Kidney (tissue), 14 donors: ENCODE data around the gene CCK. TPM values are rescaled to one million over a fixed set of nuclear protein-coding genes. Genes with fewer than 3 reads are reported as not detected.

Source experiments
- DNase-seq, 5 donors: peaks; one replicate each; pipeline ENCODE4 v3.0.0-alpha.2; 2013 to 2020
- FAIRE-seq: peaks from 2 replicates; lab custom pipeline; 2012; peaks lifted over from hg19 to GRCh38; lab: Jason Lieb, UNC
- H3K27ac ChIP-seq, 2 donors: one replicate each; pipeline ENCODE4 v1.7.0; 2013; ENCODE audit warnings: low read depth in 2 of 2, low read length in 2 of 2, inconsistent platforms in 1 of 2
- H3K27me3 ChIP-seq: one replicate; pipeline ENCODE4 v1.7.1; 2013; ENCODE audit warnings: low read length, inconsistent platforms; ENCODE audit not compliant: control insufficient read depth, insufficient read depth
- H3K36me3 ChIP-seq, 3 donors: one replicate each; pipeline versions ENCODE4 v1.7.0 to v1.7.1; 2013; ENCODE audit warnings: low read length in 3 of 3, control low read depth in 1 of 3, inconsistent platforms in 1 of 3; ENCODE audit not compliant: insufficient read depth in 3 of 3, control insufficient read depth in 2 of 3
- H3K4me1 ChIP-seq, 3 donors: one replicate each; pipeline versions ENCODE4 v1.7.0 to v1.7.1; 2013; ENCODE audit warnings: low read length in 3 of 3, inconsistent platforms in 1 of 3, low read depth in 1 of 3; ENCODE audit not compliant: control insufficient read depth in 2 of 3, insufficient read depth in 2 of 3
- H3K4me3 ChIP-seq, 3 donors: one replicate each; pipeline versions ENCODE4 v1.7.0 to v1.8.1; 2013; ENCODE audit warnings: low read length in 3 of 3, control low read depth in 1 of 3, inconsistent platforms in 1 of 3
- H3K9ac ChIP-seq, 3 donors: one replicate each; pipeline versions ENCODE4 v1.7.0 to v1.7.1; 2013; ENCODE audit warnings: low read length in 3 of 3, control low read depth in 1 of 3, inconsistent platforms in 1 of 3
- H3K9me3 ChIP-seq, 3 donors: one replicate each; pipeline versions ENCODE4 v1.7.0 to v1.7.1; 2013; ENCODE audit warnings: low read length in 3 of 3, control low read depth in 1 of 3, inconsistent platforms in 1 of 3; ENCODE audit not compliant: control insufficient read depth in 2 of 3, insufficient read depth in 1 of 3
- CTCF ChIP-seq: IDR thresholded peaks from 3 replicates; pipeline ENCODE4 v1.5.1; 2012; ENCODE audit warnings: mild to moderate bottlenecking, moderate library complexity, borderline replicate concordance; ENCODE audit not compliant: insufficient read depth; ENCODE audit errors: extremely low read depth
- intact Hi-C: fragments of 100-400 bp; cut with DNase I; formaldehyde crosslinking; loops from one replicate; pipeline ENCODE4 v1.11.1; 2022
- polyA plus RNA-seq: library from polyadenylated mRNA; stranded (reverse); fragments of 350-450 nt; fragmentation: Illumina TruSeq; extraction: RNeasy Lipid Tissue Mini Kit (QIAGEN cat#74804); gene quantifications from one replicate; pipeline ENCODE4 v1.2.3, GENCODE V29; 2014; ENCODE audit warnings: low read depth, low replicate concordance; ENCODE audit not compliant: insufficient read depth
- total RNA-seq: library from RNA; stranded (reverse); fragmentation: NEBNext Ultra II Directional; extraction: Animal tissue kit (Norgen Biotek cat#: 25700); gene quantifications from one replicate; pipeline ENCODE4 v1.2.1, GENCODE V29; 2021
- donor health status: control.
- donor health status: control.
- donor health status: control.
- donor health status: control.
- donor health status: control.
- donor health status: DM: yes; HTN: yes; CAD: no.
- donor health status: Normal renal cell carcinoma (clear cell type).

The CCK gene
- total and polyA plus RNA-seq, 2 donors from 2014 or later = not detected

DNA sequence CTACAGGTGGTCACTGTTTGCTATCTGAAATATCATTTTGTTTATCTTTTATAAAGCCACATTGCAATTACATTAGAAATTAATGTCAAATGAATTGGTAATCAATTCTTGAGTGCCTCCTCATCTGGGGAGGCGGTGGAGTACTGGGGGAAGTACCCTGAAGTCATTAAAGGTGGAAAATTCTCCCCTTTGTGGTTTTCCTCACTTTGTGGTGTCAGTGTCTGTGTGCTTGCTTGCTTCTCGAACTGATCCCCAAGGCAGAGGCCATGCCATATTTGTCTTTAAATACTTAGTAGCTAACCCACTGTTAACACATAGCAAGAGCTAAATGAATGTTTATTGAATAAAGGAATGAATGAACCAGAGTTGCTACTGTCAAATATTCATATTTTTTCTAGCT is 40.5 kb upstream of the CCK start:
- H3K4me1 ChIP-seq = no peaks in the 10 kb centered on the region
- no peaks in the 10 kb centered on the region for H3K36me3 ChIP-seq
- FAIRE-seq (no peak), DNase-seq (no peak)
- no peak overlapping the region for H3K27ac ChIP-seq
- H3K4me3 ChIP-seq = no peak overlapping the region
- no peaks in the 10 kb centered on the region for H3K9me3 ChIP-seq
- intact Hi-C loops = no loop called here
- no peaks in the 10 kb centered on the region for H3K27me3 ChIP-seq
- TF ChIP-seq CTCF = no peak
- H3K9ac ChIP-seq = no peak overlapping the region

DNA sequence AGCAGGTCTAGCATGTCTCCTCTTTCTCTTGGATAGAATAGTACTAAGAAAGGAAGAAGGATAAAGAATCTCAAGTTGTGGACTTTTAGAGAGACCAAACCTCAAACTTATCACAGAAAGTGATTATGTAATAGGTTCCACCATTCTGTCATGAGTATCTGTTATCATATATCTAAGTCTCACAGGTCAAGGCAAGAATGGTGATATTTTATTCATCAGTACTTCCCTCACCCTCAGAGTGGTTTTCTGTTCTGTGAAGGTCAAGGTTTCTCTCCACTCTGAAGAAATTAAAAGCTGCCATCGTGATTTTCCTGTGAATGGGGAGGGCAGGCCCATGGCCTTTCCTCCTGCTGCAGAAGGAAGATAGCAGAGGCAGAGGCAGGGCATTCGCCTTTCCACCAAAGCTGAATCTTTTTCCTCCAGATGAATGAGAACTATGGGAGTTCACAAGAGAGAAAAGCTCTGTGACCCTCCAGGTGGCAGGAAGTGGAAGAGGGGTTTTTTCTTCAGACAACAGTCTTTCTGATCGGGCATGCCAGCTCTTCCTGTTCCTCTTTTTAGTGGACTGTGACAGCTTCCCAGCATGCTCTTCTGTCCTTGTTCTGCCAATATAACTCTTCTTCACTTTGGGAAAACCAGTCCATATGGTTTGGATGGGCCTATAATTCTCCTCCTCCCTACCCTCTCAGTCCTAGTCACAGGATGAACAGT is 37.1 kb upstream of the CCK start:
- Histone ChIP-seq H3K4me3 (no peak overlapping the region), H3K27ac (no peak overlapping the region), H3K9ac (no peak overlapping the region), H3K4me1 (no peaks in the 10 kb centered on the region), H3K9me3 (no peaks in the 10 kb centered on the region), H3K36me3 (no peaks in the 10 kb centered on the region), H3K27me3 (no peaks in the 10 kb centered on the region)
- no peak for TF ChIP-seq CTCF
- DNase-seq = no peak
- FAIRE-seq = no peak
- intact Hi-C loops = no loop called here

- H3K4me1 ChIP-seq = no peaks in the 10 kb centered on the region
- no peaks in the 10 kb centered on the region for H3K36me3 ChIP-seq
- intact Hi-C loops = no loop called here
- H3K9me3 ChIP-seq = no peaks in the 10 kb centered on the region
- FAIRE-seq = no peak
- no peak overlapping the region for H3K27ac ChIP-seq
- no peak for TF ChIP-seq CTCF
- H3K9ac ChIP-seq = no peak overlapping the region
- H3K27me3 ChIP-seq = no peaks in the 10 kb centered on the region
- DNase-seq = no peak
- no peak overlapping the region for H3K4me3 ChIP-seq
Observed at GRCh38 chr3:42301446-42302175, 35.6 kb upstream of the CCK start.
